Measurements from ENCODE around the gene HOMEZ.

- TF ChIP-seq CTCF (IDR thresholded peaks at IDR 0.05) (no peak), POLR2A (IDR thresholded peaks at IDR 0.05) (no peak), POLR2AphosphoS5 (IDR thresholded peaks at IDR 0.05) (no peak), EP300 (IDR thresholded peaks at IDR 0.05) (no peak)
Observed at GRCh38 chr14:23258256-23258655, 27.7 kb downstream of the HOMEZ start.

Data from suprapubic skin (tissue), 4 donors.